ENCODE results near the gene SH3RF3. TPM values are rescaled to one million over a fixed set of nuclear protein-coding genes. Genes with fewer than 3 reads are reported as not detected.

The SH3RF3 gene
- total RNA-seq, 1 donor from 2014 or later, result 7.4 TPM

- Histone ChIP-seq H3K27me3 (no peaks in the 10 kb centered on the region), H3K27ac (no peak overlapping the region), H3K4me3 (no peak overlapping the region), H3K4me1 (peaks cover 2% of the 10 kb centered on the region), H3K9me3 (no peaks in the 10 kb centered on the region), H3K36me3 (no peaks in the 10 kb centered on the region)
- DNase-seq (no peak), ATAC-seq (no peak)
- intact Hi-C loops (cut with DNase I), result no loop called here
- TF ChIP-seq CTCF (IDR thresholded peaks at IDR 0.05), result no peak
Observed at GRCh38 chr2:109200616-109201464, 71.8 kb downstream of the SH3RF3 start.

- Histone ChIP-seq H3K27ac (no peak overlapping the region), H3K27me3 (no peaks in the 10 kb centered on the region), H3K9me3 (no peaks in the 10 kb centered on the region), H3K4me3 (no peak overlapping the region), H3K36me3 (no peaks in the 10 kb centered on the region), H3K4me1 (no peaks in the 10 kb centered on the region)
- no peak for DNase-seq
- TF ChIP-seq CTCF (IDR thresholded peaks at IDR 0.05), result no peak
- ATAC-seq, result no peak
- intact Hi-C loops (cut with DNase I), result no loop called here
Observed at GRCh38 chr2:109201465-109202327, 72.7 kb downstream of the SH3RF3 start.

- no peak overlapping the region for H3K27ac ChIP-seq
- H3K27me3 ChIP-seq, result no peaks in the 10 kb centered on the region
- no peak overlapping the region for H3K4me3 ChIP-seq
- no peak for DNase-seq
- no peaks in the 10 kb centered on the region for H3K4me1 ChIP-seq
- H3K36me3 ChIP-seq, result no peaks in the 10 kb centered on the region
- H3K9me3 ChIP-seq, result no peaks in the 10 kb centered on the region
- intact Hi-C loops (cut with DNase I), result no loop called here
- ATAC-seq, result no peak
- no peak for TF ChIP-seq CTCF (IDR thresholded peaks at IDR 0.05)
Observed at GRCh38 chr2:109202486-109202885, 73.5 kb downstream of the SH3RF3 start.

- intact Hi-C loops (cut with DNase I), result no loop called here
- no peak for ATAC-seq
Observed at GRCh38 chr2:109203246-109204011, 74.4 kb downstream of the SH3RF3 start.

More at GRCh38 chr2:109203246-109204011, 74.4 kb downstream of the SH3RF3 start:
- no peak for DNase-seq
- Histone ChIP-seq H3K9me3 (no peaks in the 10 kb centered on the region), H3K4me3 (no peak overlapping the region), H3K27ac (no peak overlapping the region), H3K27me3 (no peaks in the 10 kb centered on the region), H3K36me3 (no peaks in the 10 kb centered on the region), H3K4me1 (no peaks in the 10 kb centered on the region)
- TF ChIP-seq CTCF (IDR thresholded peaks at IDR 0.05), result no peak
